HEK293 (cell line): Measurements from ENCODE around the gene CRB3.

Experiments
- CTCF ChIA-PET: fragments of 350-600 bp; formaldehyde crosslinking; extraction: SDS; loops from one replicate; lab custom pipeline; 2021; ENCODE audit warnings: antibody characterized with exemption; lab: Yijun Ruan, JAX
- POLR2A ChIA-PET: fragments of 300-600 bp; formaldehyde crosslinking; extraction: SDS; loops from one replicate; lab custom pipeline; 2020; ENCODE audit warnings: antibody characterized with exemption, inconsistent platforms; lab: Yijun Ruan, JAX
- H3K27ac ChIP-seq: fragments of 200-500 bp; sonication (Bioruptor generic); 2 replicates; pipeline ENCODE4 v1.5.1; 2014; ENCODE audit warnings: low read depth, low read length, control low read depth, inconsistent platforms; ENCODE audit errors: extremely low read depth
- H3K36me3 ChIP-seq, 2 experiments: fragments of 200-500 bp in 1 of 2; sonication (Bioruptor generic) in 1 of 2; 1 replicate in 1 of 2; 2 replicates in 1 of 2; pipeline ENCODE4 v1.5.1; 2014 to 2017; ENCODE audit warnings: inconsistent platforms in 2 of 2, low read length in 2 of 2; ENCODE audit not compliant: control insufficient read depth in 2 of 2, insufficient read depth in 1 of 2
- H3K4me1 ChIP-seq: fragments of 200-500 bp; sonication (Bioruptor generic); 2 replicates; pipeline ENCODE4 v1.5.1; 2014; ENCODE audit warnings: mild to moderate bottlenecking, low read length, inconsistent platforms; ENCODE audit not compliant: control insufficient read depth, insufficient read depth
- H3K4me3 ChIP-seq: 2 replicates; pipeline ENCODE4 v1.5.1; 2011; ENCODE audit warnings: low read depth, mild to moderate bottlenecking, control low read depth, low read length, moderate library complexity
- H3K9me3 ChIP-seq: fragments of 200-500 bp; sonication (Bioruptor generic); 2 replicates; pipeline ENCODE4 v1.5.1; 2014; ENCODE audit warnings: low read depth, low read length, inconsistent platforms; ENCODE audit not compliant: control insufficient read depth, insufficient read depth
- GLI4 ChIP-seq: fragments of 450-650 bp; formaldehyde crosslinking; IDR thresholded peaks from 2 replicates; pipeline ENCODE4 v1.5.1; 2016; ENCODE audit warnings: missing biosample characterization, missing genetic modification characterization
- GLIS2 ChIP-seq: fragments of 450-650 bp; formaldehyde crosslinking; IDR thresholded peaks from 2 replicates; pipeline ENCODE4 v1.5.1; 2016; ENCODE audit warnings: missing biosample characterization, missing genetic modification characterization
- KLF16 ChIP-seq: fragments of 450-650 bp; formaldehyde crosslinking; IDR thresholded peaks from 2 replicates; pipeline ENCODE4 v1.5.1; 2017; ENCODE audit warnings: missing biosample characterization, missing genetic modification characterization
- OSR2 ChIP-seq: fragments of 450-650 bp; formaldehyde crosslinking; IDR thresholded peaks from 2 replicates; pipeline ENCODE4 v1.5.1; 2016; ENCODE audit warnings: missing biosample characterization, missing genetic modification characterization
- WT1 ChIP-seq: fragments of 450-650 bp; formaldehyde crosslinking; IDR thresholded peaks from 2 replicates; pipeline ENCODE4 v1.5.1; 2016; ENCODE audit warnings: missing biosample characterization, missing genetic modification characterization
- ZBTB20 ChIP-seq: fragments of 450-650 bp; formaldehyde crosslinking; IDR thresholded peaks from 2 replicates; pipeline ENCODE4 v1.5.1; 2016; ENCODE audit warnings: missing biosample characterization, missing genetic modification characterization
- ZNF10 ChIP-seq: fragments of 450-650 bp; formaldehyde crosslinking; IDR thresholded peaks from 2 replicates; pipeline ENCODE4 v1.5.1; 2017; ENCODE audit warnings: missing biosample characterization, missing genetic modification characterization
- ZNF121 ChIP-seq: fragments of 450-650 bp; formaldehyde crosslinking; IDR thresholded peaks from 2 replicates; pipeline ENCODE4 v1.5.1; 2016; ENCODE audit warnings: missing biosample characterization, missing genetic modification characterization
- ZNF133 ChIP-seq: fragments of 450-650 bp; formaldehyde crosslinking; IDR thresholded peaks from 2 replicates; pipeline ENCODE4 v1.5.1; 2016; ENCODE audit warnings: missing biosample characterization, missing genetic modification characterization
- ZNF157 ChIP-seq: fragments of 450-650 bp; formaldehyde crosslinking; IDR thresholded peaks from 2 replicates; pipeline ENCODE4 v1.5.1; 2016; ENCODE audit warnings: missing biosample characterization, missing genetic modification characterization
- ZNF473 ChIP-seq: fragments of 450-650 bp; formaldehyde crosslinking; IDR thresholded peaks from 2 replicates; pipeline ENCODE4 v1.5.1; 2017; ENCODE audit warnings: missing biosample characterization, missing genetic modification characterization
- ZNF48 ChIP-seq: fragments of 450-650 bp; formaldehyde crosslinking; IDR thresholded peaks from 2 replicates; pipeline ENCODE4 v1.5.1; 2016; ENCODE audit warnings: missing biosample characterization, missing genetic modification characterization
- ZNF510 ChIP-seq: fragments of 450-650 bp; formaldehyde crosslinking; IDR thresholded peaks from 2 replicates; pipeline ENCODE4 v1.5.1; 2018; ENCODE audit warnings: mild to moderate bottlenecking, missing genetic modification characterization, missing biosample characterization; ENCODE audit not compliant: insufficient replicate concordance
- ZNF530 ChIP-seq: fragments of 450-650 bp; formaldehyde crosslinking; IDR thresholded peaks from 2 replicates; pipeline ENCODE4 v1.5.1; 2016; ENCODE audit warnings: low read depth, missing biosample characterization, missing genetic modification characterization
- ZNF610 ChIP-seq: fragments of 450-650 bp; formaldehyde crosslinking; IDR thresholded peaks from 2 replicates; pipeline ENCODE4 v1.5.1; 2016; ENCODE audit warnings: missing biosample characterization, missing genetic modification characterization, borderline replicate concordance
- ZNF623 ChIP-seq: fragments of 450-650 bp; formaldehyde crosslinking; IDR thresholded peaks from 2 replicates; pipeline ENCODE4 v1.5.1; 2016; ENCODE audit warnings: missing biosample characterization, missing genetic modification characterization
- ZNF624 ChIP-seq: fragments of 450-650 bp; formaldehyde crosslinking; IDR thresholded peaks from 2 replicates; pipeline ENCODE4 v1.5.1; 2017; ENCODE audit warnings: missing biosample characterization, missing genetic modification characterization
- ZNF670 ChIP-seq: fragments of 450-650 bp; formaldehyde crosslinking; IDR thresholded peaks from 2 replicates; pipeline ENCODE4 v1.5.1; 2016; ENCODE audit warnings: missing biosample characterization, missing genetic modification characterization, low read depth
- ZNF785 ChIP-seq: fragments of 450-650 bp; formaldehyde crosslinking; IDR thresholded peaks from 2 replicates; pipeline ENCODE4 v1.5.1; 2016; ENCODE audit warnings: missing biosample characterization, missing genetic modification characterization
- ZSCAN30 ChIP-seq: fragments of 450-650 bp; IDR thresholded peaks from 2 replicates; pipeline ENCODE4 v1.5.1; 2018; ENCODE audit warnings: missing biosample characterization, mild to moderate bottlenecking, missing genetic modification characterization, moderate library complexity
- TF ChIP-seq, protein P1 (sequence below): fragments of 450-650 bp; formaldehyde crosslinking; IDR thresholded peaks from 2 replicates; pipeline ENCODE4 v1.5.1; 2016; ENCODE audit warnings: missing biosample characterization, missing genetic modification characterization
- TF ChIP-seq, protein P2 (sequence below): fragments of 450-650 bp; formaldehyde crosslinking; IDR thresholded peaks from 2 replicates; pipeline ENCODE4 v1.5.1; 2017; ENCODE audit warnings: missing biosample characterization, mild to moderate bottlenecking, missing genetic modification characterization, moderate library complexity
- TF ChIP-seq, protein P3 (sequence below): fragments of 450-650 bp; formaldehyde crosslinking; IDR thresholded peaks from 2 replicates; pipeline ENCODE4 v1.5.1; 2016; ENCODE audit warnings: missing biosample characterization, missing genetic modification characterization
- TF ChIP-seq, protein P4 (sequence below): fragments of 450-650 bp; formaldehyde crosslinking; IDR thresholded peaks from 2 replicates; pipeline ENCODE4 v1.5.1; 2016; ENCODE audit warnings: missing biosample characterization, missing genetic modification characterization, borderline replicate concordance
- TF ChIP-seq, protein P5 (sequence below): fragments of 450-650 bp; formaldehyde crosslinking; IDR thresholded peaks from 2 replicates; pipeline ENCODE4 v1.5.1; 2016; ENCODE audit warnings: missing biosample characterization, missing genetic modification characterization

The CRB3 gene

DNA sequence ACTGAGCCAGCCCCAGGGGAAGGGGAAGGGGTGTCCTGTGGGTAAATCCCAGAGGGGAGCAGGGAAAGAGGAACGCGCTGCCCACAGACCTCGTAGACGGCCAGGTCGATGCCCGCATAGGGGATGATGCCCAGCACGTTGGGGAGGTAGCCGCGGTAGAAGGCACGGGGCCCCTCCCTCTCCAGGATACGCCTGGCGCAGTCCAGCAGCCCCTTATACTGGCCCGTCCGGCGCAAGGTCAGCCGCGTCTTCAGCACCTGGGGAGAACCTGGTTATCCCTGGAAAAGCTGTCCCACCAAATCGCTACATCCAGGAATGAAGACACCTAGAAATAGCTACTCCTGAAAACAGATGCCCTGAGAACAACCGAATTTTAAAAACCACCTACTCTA, 11.9 kb upstream of the CRB3 start (continued):
- TF ChIP-seq ZBTB20: no peak
- TF ChIP-seq ZNF610 (tag by site-specific recombination): no peak
- TF ChIP-seq WT1: no peak

DNA sequence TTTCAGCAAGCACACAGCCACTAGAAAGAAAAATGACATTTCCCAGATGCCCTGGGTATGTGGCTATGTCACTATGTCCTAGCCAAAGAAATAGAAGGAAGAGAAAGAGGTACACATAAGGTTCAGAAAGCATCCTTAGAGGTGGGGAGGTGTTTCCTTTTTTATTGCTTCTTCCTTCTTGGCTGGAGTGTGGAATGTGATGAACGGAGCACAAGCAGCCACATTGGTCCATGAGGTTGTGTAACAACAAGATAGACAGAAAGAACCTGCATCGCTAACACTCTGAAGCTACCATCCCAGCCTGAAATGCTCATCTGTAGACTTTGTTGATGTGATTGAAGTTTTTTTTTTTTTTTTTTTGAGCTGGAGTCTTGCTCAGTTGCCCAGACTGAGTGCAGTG, 11.2 kb upstream of the CRB3 start:
- H3K27ac ChIP-seq: no peak overlapping the region
- TF ChIP-seq ZNF623 (no peak), ZNF48 (tag by site-specific recombination) (no peak), GLIS2 (no peak), ZNF157 (tag by site-specific recombination) (no peak), OSR2 (no peak), KLF16 (tag by site-specific recombination) (no peak), ZNF121 (tag by site-specific recombination) (0 out of 2 replicates have a peak, but pooled peaks have one; percentile 27), GLI4 (tag by site-specific recombination) (no peak), ZNF133 (no peak), ZNF473 (tag by site-specific recombination) (no peak), ZNF785 (tag by site-specific recombination) (no peak), ZNF10 (tag by site-specific recombination) (no peak), ZNF624 (tag by site-specific recombination) (no peak), ZNF670 (tag by site-specific recombination) (no peak), ZNF530 (tag by site-specific recombination) (no peak)
- TF ChIP-seq, protein P1, sequence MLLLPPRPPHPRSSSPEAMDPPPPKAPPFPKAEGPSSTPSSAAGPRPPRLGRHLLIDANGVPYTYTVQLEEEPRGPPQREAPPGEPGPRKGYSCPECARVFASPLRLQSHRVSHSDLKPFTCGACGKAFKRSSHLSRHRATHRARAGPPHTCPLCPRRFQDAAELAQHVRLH: 0 out of 2 replicates have a peak, but pooled peaks have one; percentile 20
- TF ChIP-seq, protein P2, sequence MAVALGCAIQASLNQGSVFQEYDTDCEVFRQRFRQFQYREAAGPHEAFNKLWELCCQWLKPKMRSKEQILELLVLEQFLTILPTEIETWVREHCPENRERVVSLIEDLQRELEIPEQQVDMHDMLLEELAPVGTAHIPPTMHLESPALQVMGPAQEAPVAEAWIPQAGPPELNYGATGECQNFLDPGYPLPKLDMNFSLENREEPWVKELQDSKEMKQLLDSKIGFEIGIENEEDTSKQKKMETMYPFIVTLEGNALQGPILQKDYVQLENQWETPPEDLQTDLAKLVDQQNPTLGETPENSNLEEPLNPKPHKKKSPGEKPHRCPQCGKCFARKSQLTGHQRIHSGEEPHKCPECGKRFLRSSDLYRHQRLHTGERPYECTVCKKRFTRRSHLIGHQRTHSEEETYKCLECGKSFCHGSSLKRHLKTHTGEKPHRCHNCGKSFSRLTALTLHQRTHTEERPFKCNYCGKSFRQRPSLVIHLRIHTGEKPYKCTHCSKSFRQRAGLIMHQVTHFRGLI: no peak
- TF ChIP-seq, protein P3, sequence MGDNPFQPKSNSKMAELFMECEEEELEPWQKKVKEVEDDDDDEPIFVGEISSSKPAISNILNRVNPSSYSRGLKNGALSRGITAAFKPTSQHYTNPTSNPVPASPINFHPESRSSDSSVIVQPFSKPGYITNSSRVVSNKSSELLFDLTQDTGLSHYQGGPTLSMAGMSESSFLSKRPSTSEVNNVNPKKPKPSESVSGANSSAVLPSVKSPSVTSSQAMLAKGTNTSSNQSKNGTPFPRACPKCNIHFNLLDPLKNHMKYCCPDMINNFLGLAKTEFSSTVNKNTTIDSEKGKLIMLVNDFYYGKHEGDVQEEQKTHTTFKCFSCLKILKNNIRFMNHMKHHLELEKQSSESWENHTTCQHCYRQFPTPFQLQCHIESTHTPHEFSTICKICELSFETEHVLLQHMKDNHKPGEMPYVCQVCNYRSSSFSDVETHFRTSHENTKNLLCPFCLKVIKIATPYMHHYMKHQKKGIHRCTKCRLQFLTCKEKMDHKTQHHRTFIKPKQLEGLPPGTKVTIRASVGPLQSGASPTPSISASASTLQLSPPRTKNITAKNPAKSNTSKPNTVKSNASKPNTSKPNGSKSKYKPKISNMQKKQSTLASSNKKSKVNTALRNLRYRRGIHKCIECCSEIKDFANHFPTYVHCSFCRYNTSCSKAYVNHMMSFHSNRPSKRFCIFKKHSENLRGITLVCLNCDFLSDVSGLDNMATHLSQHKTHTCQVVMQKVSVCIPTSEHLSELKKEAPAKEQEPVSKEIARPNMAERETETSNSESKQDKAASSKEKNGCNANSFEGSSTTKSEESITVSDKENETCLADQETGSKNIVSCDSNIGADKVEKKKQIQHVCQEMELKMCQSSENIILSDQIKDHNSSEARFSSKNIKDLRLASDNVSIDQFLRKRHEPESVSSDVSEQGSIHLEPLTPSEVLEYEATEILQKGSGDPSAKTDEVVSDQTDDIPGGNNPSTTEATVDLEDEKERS (tag by site-specific recombination): peak; percentile 80; the same call in 1 of the 2 replicates
- TF ChIP-seq, all 188 proteins: peak for 3
- CTCF ChIA-PET: interaction anchor here (0.6 kb wide), 2 partner anchors 42 to 126 kb away, joined by 3 read pairs; no protein-coding TSS in a partner anchor
- POLR2A ChIA-PET: no interaction called here
- H3K4me3 ChIP-seq: no peak overlapping the region
- H3K36me3 ChIP-seq: peaks cover 0 to 65% of the 10 kb centered on the region in 2 experiments; a peak in 2 of 3 replicates
- H3K9me3 ChIP-seq: no peaks in the 10 kb centered on the region
- H3K4me1 ChIP-seq: no peaks in the 10 kb centered on the region

DNA sequence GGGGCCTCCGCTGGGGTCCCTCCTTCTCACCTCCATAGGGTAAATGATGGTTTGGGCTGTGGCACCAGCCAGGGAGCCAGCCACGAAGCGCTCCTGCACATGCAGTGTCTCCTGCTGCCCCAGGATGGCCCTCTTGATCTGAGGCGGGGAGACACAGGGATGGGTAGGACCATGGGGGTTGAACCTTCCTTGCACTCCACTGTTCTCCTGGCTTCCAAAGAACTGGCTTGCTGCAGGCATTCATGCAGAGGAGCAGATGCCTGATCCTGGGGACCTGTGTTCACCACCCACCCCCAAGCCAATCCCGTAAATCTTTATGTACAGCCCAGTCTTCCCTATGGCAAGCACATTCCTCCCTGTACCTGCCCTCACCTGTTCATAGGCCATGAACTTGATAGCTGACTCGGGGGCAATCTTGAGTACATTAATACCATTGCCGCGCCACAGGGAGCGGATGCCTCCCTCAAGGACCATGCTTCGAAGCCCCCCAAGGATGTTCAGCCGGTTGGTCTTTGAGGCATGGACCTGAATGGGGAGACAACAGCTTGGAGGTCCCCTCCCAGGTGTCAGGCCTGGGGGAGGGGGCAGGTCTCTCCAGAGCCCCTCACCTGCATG, 10.0 kb upstream of the CRB3 start:
- CTCF ChIA-PET: interaction anchor here (0.6 kb wide), 1 partner anchor 67 kb away, joined by 3 read pairs; no protein-coding TSS in a partner anchor
- POLR2A ChIA-PET: no interaction called here
- no peak for TF ChIP-seq ZSCAN30
- TF ChIP-seq, protein P4, sequence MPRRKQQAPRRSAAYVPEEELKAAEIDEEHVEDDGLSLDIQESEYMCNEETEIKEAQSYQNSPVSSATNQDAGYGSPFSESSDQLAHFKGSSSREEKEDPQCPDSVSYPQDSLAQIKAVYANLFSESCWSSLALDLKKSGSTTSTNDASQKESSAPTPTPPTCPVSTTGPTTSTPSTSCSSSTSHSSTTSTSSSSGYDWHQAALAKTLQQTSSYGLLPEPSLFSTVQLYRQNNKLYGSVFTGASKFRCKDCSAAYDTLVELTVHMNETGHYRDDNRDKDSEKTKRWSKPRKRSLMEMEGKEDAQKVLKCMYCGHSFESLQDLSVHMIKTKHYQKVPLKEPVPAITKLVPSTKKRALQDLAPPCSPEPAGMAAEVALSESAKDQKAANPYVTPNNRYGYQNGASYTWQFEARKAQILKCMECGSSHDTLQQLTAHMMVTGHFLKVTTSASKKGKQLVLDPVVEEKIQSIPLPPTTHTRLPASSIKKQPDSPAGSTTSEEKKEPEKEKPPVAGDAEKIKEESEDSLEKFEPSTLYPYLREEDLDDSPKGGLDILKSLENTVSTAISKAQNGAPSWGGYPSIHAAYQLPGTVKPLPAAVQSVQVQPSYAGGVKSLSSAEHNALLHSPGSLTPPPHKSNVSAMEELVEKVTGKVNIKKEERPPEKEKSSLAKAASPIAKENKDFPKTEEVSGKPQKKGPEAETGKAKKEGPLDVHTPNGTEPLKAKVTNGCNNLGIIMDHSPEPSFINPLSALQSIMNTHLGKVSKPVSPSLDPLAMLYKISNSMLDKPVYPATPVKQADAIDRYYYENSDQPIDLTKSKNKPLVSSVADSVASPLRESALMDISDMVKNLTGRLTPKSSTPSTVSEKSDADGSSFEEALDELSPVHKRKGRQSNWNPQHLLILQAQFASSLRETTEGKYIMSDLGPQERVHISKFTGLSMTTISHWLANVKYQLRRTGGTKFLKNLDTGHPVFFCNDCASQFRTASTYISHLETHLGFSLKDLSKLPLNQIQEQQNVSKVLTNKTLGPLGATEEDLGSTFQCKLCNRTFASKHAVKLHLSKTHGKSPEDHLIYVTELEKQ (tag by site-specific recombination): no peak
- peak; percentile 50; the same call in 1 of the 2 replicates for TF ChIP-seq ZNF157 (tag by site-specific recombination)
- TF ChIP-seq, protein P5, sequence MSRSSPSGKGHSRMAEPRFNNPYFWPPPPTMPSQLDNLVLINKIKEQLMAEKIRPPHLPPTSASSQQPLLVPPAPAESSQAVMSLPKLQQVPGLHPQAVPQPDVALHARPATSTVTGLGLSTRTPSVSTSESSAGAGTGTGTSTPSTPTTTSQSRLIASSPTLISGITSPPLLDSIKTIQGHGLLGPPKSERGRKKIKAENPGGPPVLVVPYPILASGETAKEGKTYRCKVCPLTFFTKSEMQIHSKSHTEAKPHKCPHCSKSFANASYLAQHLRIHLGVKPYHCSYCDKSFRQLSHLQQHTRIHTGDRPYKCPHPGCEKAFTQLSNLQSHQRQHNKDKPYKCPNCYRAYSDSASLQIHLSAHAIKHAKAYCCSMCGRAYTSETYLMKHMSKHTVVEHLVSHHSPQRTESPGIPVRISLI: no peak
- no peak for TF ChIP-seq ZNF510 (tag by site-specific recombination)

More for the DNA sequence above, 10.0 kb upstream of the CRB3 start:
- no peaks in the 10 kb centered on the region for H3K4me1 ChIP-seq
- no peak overlapping the region for H3K27ac ChIP-seq
- H3K36me3 ChIP-seq: peaks cover 0 to 65% of the 10 kb centered on the region in 2 experiments; a peak in 2 of 3 replicates
- H3K4me3 ChIP-seq: no peak overlapping the region
- no peaks in the 10 kb centered on the region for H3K9me3 ChIP-seq
